Spleen (tissue), 11 donors: Measurements from ENCODE around the gene GNG13. TPM values are rescaled to one million over a fixed set of nuclear protein-coding genes. Genes with fewer than 3 reads are reported as not detected.

Experiments used
- DNase-seq: peaks from one replicate; pipeline ENCODE4 v3.0.0-alpha.2; 2020
- H3K27ac ChIP-seq, 8 donors: fragments of 200-600 bp; sonication (generic) in 7 of 8; 1 replicate in 4 of 8; 2 replicates in 4 of 8; pipeline versions ENCODE4 v1.5.0 to v1.8.0; 2016 to 2021; ENCODE audit warnings: inconsistent platforms in 4 of 8, mild to moderate bottlenecking in 4 of 8, moderate library complexity in 1 of 8
- H3K27me3 ChIP-seq, 7 donors: fragments of 200-600 bp; sonication (generic) in 6 of 7; replicated peaks in 1 of 7; 1 replicate in 4 of 7; 2 replicates in 3 of 7; pipeline versions ENCODE4 v1.5.0 to v1.8.0; 2016 to 2021; ENCODE audit warnings: inconsistent platforms in 3 of 7, mild to moderate bottlenecking in 1 of 7
- H3K36me3 ChIP-seq, 6 donors: fragments of 200-600 bp; sonication (generic) in 5 of 6; 1 replicate in 4 of 6; 2 replicates in 2 of 6; pipeline versions ENCODE4 v1.5.0 to v1.8.0; 2016 to 2021; ENCODE audit warnings: inconsistent platforms in 2 of 6
- H3K4me1 ChIP-seq, 6 donors: fragments of 200-600 bp; sonication (generic) in 5 of 6; 1 replicate in 3 of 6; 2 replicates in 3 of 6; pipeline versions ENCODE4 v1.5.0 to v1.8.0; 2016 to 2021; ENCODE audit warnings: inconsistent platforms in 3 of 6
- H3K4me3 ChIP-seq, 8 donors: fragments of 200-600 bp; sonication (generic) in 7 of 8; 1 replicate in 4 of 8; 2 replicates in 4 of 8; pipeline versions ENCODE4 v1.5.0 to v1.8.0; 2016 to 2021; ENCODE audit warnings: inconsistent platforms in 4 of 8, mild to moderate bottlenecking in 4 of 8, moderate library complexity in 2 of 8
- H3K9me3 ChIP-seq, 8 donors: fragments of 200-600 bp; sonication (generic) in 7 of 8; 1 replicate in 4 of 8; 2 replicates in 4 of 8; pipeline versions ENCODE4 v1.5.0 to v1.8.0; 2016 to 2021; ENCODE audit warnings: inconsistent platforms in 4 of 8
- POLR2A ChIP-seq, 3 donors: fragments of 450-650 bp; IDR thresholded peaks; one replicate each; pipeline ENCODE4 v1.5.1; 2017; ENCODE audit warnings: antibody characterized with exemption in 3 of 3, mild to moderate bottlenecking in 1 of 3
- POLR2AphosphoS5 ChIP-seq, 3 donors: sonication (generic); formaldehyde crosslinking; IDR thresholded peaks; one replicate each; pipeline ENCODE4 v1.5.1; 2017; ENCODE audit warnings: antibody characterized with exemption in 3 of 3
- WGBS, 5 donors: extraction: QIAGEN DNeasy Blood & Tissue Kit in 3 of 5; methylation state at CpG; one replicate each; pipeline versions ENCODE4 v1.1.5 to v1.1.7; 2013 to 2018; 5-methylcytosine and 5-hydroxymethylcytosine counted together
- intact Hi-C: fragments of 100-400 bp; cut with DNase I; formaldehyde crosslinking; loops from one replicate; pipeline ENCODE4 v1.15.0; 2023; ENCODE audit warnings: low total_unique reads
- polyA plus RNA-seq, 3 donors: library from polyadenylated mRNA; stranded (reverse); fragments of 200-250 nt; gene quantifications; one replicate each; pipeline ENCODE4 v1.2.1, GENCODE V29; 2013
- total RNA-seq, 7 donors: library from RNA; depleted of rRNA in 3 of 7; stranded (reverse); fragments of >200 nt in 3 of 7; fragmentation: NEBNext Ultra II Directional in 4 of 7; extraction: Animal tissue kit (Norgen Biotek cat#: 25700) in 4 of 7; gene quantifications; one replicate each; pipeline versions ENCODE4 v1.1.0 to v1.2.1, GENCODE V29; 2016 to 2021
- TF ChIP-seq, protein P1 (sequence below), 11 experiments: fragments of 200-600 bp in 7 of 11; fragments of 450-650 bp in 4 of 11; sonication (generic) in 4 of 11; IDR thresholded peaks in 8 of 11; conservative IDR thresholded peaks in 3 of 11; 1 replicate in 7 of 11; 2 replicates in 4 of 11; pipeline versions ENCODE4 v1.4.0 to v1.8.0; 2016 to 2021; ENCODE audit warnings: antibody characterized with exemption in 11 of 11, inconsistent platforms in 4 of 11, mild to moderate bottlenecking in 1 of 11
- donor health status: healthy with polysubstance abuse.
- donor health status: DM: no; HTN: no; CAD: no; lungs with moderate emphysema.
- donor health status: DM: no; HTN: no; CAD: no.
- donor health status: Bipolar disorder and iron deficiency.
- donor health status: healthy.
- donor health status: DM: no; HTN: no; CAD: no.
- donor health status: DM: yes; HTN: yes; CAD: no.

The GNG13 gene
- total and polyA plus RNA-seq, 10 donors = not detected

DNA sequence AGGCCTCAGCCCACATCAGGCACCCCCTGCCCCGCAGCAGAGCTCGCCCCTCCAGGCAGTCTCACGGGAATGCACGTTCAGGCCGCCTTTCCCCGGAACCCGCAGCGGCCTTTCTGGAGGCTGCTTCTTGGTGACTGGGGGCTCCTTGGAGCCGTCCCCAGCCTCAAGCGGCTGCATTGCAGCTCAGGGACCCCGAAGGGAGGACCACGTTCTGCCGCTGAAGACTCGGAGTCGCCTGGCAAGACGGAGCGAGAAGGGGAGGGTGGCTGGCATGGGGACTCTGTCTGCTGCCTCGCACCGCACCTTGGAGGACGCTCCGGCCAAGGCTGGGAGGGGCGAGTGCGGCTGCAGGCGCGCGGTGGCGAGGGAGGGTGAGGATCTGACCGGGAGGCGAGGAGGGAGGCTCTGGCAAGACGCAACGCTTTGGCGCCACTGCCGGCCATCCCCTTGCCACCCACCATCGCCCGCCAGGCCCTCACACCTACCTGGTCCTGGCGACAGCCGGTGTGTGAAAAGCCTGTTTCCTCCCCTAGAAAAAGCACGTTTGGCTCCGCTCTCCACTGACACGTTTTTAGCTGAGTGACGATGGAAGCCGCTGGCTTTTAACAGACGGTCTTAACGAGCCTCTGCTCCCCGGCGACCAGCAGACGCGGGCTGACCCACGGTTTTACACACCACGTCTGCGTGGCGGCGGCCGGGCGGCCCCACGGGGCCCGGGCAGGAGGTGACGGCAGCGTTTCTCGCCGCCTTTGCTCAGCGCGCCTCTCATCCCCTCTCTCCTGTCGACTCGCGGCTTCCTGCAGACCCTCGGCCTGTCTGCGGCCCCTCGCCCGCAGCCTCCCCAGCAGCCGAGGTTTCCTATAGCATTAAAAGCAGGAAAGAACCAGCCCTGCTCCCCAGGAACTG lies 16.7 kb upstream of the GNG13 start:
- no peak for DNase-seq
- peaks cover 0 to 3% (median 0%) of the 10 kb centered on the region in 8 donors for H3K9me3 ChIP-seq
- no peaks in the 10 kb centered on the region for H3K36me3 ChIP-seq
- no peak overlapping the region for H3K27ac ChIP-seq
- TF ChIP-seq POLR2A (IDR thresholded peaks at IDR 0.05) (no peak), POLR2AphosphoS5 (IDR thresholded peaks at IDR 0.05) (no peak)
- TF ChIP-seq, protein P1, sequence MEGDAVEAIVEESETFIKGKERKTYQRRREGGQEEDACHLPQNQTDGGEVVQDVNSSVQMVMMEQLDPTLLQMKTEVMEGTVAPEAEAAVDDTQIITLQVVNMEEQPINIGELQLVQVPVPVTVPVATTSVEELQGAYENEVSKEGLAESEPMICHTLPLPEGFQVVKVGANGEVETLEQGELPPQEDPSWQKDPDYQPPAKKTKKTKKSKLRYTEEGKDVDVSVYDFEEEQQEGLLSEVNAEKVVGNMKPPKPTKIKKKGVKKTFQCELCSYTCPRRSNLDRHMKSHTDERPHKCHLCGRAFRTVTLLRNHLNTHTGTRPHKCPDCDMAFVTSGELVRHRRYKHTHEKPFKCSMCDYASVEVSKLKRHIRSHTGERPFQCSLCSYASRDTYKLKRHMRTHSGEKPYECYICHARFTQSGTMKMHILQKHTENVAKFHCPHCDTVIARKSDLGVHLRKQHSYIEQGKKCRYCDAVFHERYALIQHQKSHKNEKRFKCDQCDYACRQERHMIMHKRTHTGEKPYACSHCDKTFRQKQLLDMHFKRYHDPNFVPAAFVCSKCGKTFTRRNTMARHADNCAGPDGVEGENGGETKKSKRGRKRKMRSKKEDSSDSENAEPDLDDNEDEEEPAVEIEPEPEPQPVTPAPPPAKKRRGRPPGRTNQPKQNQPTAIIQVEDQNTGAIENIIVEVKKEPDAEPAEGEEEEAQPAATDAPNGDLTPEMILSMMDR (IDR thresholded peaks at IDR 0.05 in 8 of 11, conservative IDR thresholded peaks at IDR 0.05 in 3 of 11) = no peak
- intact Hi-C loops = loop anchor here (10.0 kb wide), 1 partner anchor 158 kb away; the partner anchor contains the start of gene LMF1
- H3K27me3 ChIP-seq = peaks cover 0 to 100% (median 58%) of the 10 kb centered on the region in 7 donors
- H3K4me3 ChIP-seq = no peak overlapping the region
- peaks cover 3 to 18% (median 9%) of the 10 kb centered on the region in 6 donors for H3K4me1 ChIP-seq
- 35 to 73% (median 57%) methylated on average over 43 to 71 of the region's 71 CpGs for WGBS, 5 donors

DNA sequence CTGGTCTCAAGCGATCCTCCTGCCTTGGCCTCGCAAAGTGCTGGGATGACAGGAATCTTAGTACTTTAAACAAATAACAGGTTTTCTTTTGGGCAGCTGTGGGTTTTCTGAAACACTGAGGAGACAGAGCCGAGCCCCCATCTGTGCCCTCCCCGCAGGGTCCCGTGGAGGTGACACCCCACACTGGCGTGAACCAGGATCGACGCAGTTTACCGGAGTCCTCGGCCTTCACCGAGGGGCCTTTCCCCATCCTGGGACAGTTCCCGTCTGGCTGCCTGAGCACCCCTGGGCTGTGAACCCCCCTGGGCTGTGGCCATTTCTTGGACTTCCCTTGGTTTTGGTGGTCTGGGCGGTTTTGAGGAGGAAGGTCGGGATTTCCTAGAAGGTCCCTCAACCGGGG lies 15.3 kb upstream of the GNG13 start:
- intact Hi-C loops = loop anchor here (10.0 kb wide), 1 partner anchor 159 kb away; the partner anchor contains the start of gene LMF1
- peaks cover 0 to 6% (median 0%) of the 10 kb centered on the region in 8 donors for H3K9me3 ChIP-seq
- no peak overlapping the region for H3K27ac ChIP-seq
- no peaks in the 10 kb centered on the region for H3K36me3 ChIP-seq
- peaks cover 3 to 18% (median 9%) of the 10 kb centered on the region in 6 donors for H3K4me1 ChIP-seq
- TF ChIP-seq POLR2AphosphoS5 (IDR thresholded peaks at IDR 0.05) = no peak
- TF ChIP-seq, protein P1 (IDR thresholded peaks at IDR 0.05 in 8 of 11, conservative IDR thresholded peaks at IDR 0.05 in 3 of 11) = no peak
- peaks cover 0 to 99% (median 51%) of the 10 kb centered on the region in 7 donors for H3K27me3 ChIP-seq
- WGBS, 5 donors = 84 to 95% (median 92%) methylated on average over 15 of the region's 15 CpGs
- no peak for DNase-seq
- no peak overlapping the region for H3K4me3 ChIP-seq

DNA sequence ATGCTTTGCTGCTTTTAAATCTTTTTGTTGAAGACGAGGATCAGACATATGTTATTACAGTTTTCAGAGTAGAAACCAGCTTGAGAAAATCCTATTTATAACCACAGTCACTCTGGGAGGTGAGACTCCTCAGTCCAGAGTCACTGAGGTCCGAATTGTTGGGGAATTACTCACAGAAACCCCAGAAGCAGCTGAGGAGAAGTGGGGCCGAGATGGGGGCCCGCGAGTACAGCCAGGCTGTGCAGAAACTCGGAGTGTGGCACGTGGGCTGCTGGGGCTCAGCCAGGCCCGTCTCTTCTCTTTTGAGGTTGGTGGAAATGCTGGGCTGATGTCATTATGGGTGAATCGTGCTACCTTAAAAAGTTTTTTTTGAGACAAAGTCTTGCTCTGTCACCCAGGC lies 14.4 kb upstream of the GNG13 start:
- peaks cover 0 to 6% (median 0%) of the 10 kb centered on the region in 8 donors for H3K9me3 ChIP-seq
- DNase-seq = no peak
- H3K27me3 ChIP-seq = peaks cover 0 to 99% (median 51%) of the 10 kb centered on the region in 7 donors
- no peak overlapping the region for H3K27ac ChIP-seq
- 73 to 83% (median 75%) methylated on average over 9 of the region's 9 CpGs for WGBS, 5 donors
- intact Hi-C loops = loop anchor here (5.0 to 10.0 kb wide), 2 partner anchors 160 to 242 kb away; partner anchors contain the start of gene LMF1
- no peak overlapping the region for H3K4me3 ChIP-seq
- TF ChIP-seq POLR2A (IDR thresholded peaks at IDR 0.05) (no peak), POLR2AphosphoS5 (IDR thresholded peaks at IDR 0.05) (no peak)
- TF ChIP-seq, protein P1 (IDR thresholded peaks at IDR 0.05 in 8 of 11, conservative IDR thresholded peaks at IDR 0.05 in 3 of 11) = no peak
- H3K4me1 ChIP-seq = peaks cover 3 to 17% (median 9%) of the 10 kb centered on the region in 6 donors
- H3K36me3 ChIP-seq = no peaks in the 10 kb centered on the region

DNA sequence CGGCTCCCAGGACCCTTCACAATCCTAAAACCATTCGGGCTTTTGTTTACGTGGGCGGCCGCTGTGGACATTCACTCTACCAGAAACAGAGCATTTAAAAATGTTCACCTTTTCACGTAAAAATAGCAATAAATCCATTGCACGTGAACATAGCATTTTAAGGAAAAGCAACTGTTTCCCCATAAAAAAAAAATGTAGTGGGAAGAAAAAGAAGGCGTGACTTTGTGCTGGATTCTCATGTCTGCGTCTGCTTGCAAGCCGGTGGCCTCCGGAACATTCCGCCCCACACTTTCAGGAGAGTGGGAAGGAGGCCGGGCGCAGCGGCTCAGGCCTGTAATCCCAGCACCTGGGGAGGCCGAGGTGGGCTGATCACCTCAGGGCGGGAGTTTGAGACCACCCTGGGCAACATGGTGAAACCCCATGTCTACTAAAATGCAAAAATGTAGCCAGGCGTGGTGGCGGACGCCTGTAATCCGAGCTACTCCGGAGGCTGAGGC lies 13.4 kb upstream of the GNG13 start:
- H3K27me3 ChIP-seq = peaks cover 0 to 92% (median 44%) of the 10 kb centered on the region in 7 donors
- no peaks in the 10 kb centered on the region for H3K36me3 ChIP-seq
- WGBS, 5 donors = 62 to 69% (median 62%) methylated on average over 21 to 22 of the region's 22 CpGs
- peaks cover 3 to 17% (median 10%) of the 10 kb centered on the region in 6 donors for H3K4me1 ChIP-seq
- peaks cover 0 to 6% (median 0%) of the 10 kb centered on the region in 8 donors for H3K9me3 ChIP-seq
- peak overlapping the region in 1 of 8 donors; percentile 36 for H3K4me3 ChIP-seq
- intact Hi-C loops = loop anchor here (5.0 to 10.0 kb wide), 2 partner anchors 161 to 243 kb away; partner anchors contain the start of gene LMF1
- H3K27ac ChIP-seq = no peak overlapping the region
- TF ChIP-seq POLR2A (IDR thresholded peaks at IDR 0.05) (no peak), POLR2AphosphoS5 (IDR thresholded peaks at IDR 0.05) (no peak)
- TF ChIP-seq, protein P1 (IDR thresholded peaks at IDR 0.05 in 8 of 11, conservative IDR thresholded peaks at IDR 0.05 in 3 of 11) = no peak
- no peak for DNase-seq
